GM21619 (cell line): Measurements from ENCODE around the gene NXN.
"Not testable (repeated sequence)": the region's sequence is repeated elsewhere in the genome, so short reads cannot be mapped to it uniquely, and the experiment has no call there.

ENCODE experiments used
- ATAC-seq: cut with Tn5 transposase; IDR thresholded peaks from one replicate; pipeline ENCODE4 v1.9.1; 2021; ENCODE audit not compliant: unreplicated experiment

The NXN gene

GRCh38 chr17:896953-897661 is 82.5 kb downstream of the NXN start:
- no peak for ATAC-seq

- ATAC-seq, result no peak
Observed at GRCh38 chr17:896454-896853, 83.1 kb downstream of the NXN start.

- no peak for ATAC-seq
Observed at GRCh38 chr17:892958-893357, 86.6 kb downstream of the NXN start.

GRCh38 chr17:888998-889441 is 90.6 kb downstream of the NXN start:
- no peak for ATAC-seq

DNA sequence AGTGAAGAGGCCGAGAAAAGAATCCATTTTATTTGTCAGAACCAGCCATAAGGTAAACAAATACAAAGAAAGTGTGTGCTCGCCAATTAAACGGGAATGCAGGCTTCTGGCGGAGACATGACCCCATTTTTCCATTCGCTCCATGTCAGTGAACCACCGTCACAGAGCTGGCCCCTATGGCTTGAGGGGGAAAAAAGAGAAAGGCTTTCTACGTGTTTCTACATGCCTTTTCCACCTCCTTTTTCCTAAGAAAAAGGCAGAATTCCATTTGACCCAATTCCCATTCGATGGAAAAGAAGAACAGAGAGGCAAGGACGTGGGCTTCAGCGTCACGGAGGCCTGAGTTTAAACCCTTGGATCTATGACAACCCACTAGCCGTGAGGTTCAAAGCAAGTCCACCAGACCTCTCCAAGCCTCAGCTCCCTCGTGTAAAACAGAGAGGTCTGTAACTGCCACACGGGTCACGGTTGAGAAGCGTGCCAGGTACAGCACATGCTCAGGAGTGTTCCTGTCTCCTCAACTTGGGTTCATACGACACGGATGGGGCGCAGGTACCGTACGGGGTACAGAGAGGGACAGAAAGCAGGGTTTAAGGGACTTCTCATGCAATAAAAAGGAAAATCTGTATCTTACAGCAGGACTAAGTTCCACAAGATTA is 91.9 kb downstream of the NXN start:
- no peak for ATAC-seq

DNA sequence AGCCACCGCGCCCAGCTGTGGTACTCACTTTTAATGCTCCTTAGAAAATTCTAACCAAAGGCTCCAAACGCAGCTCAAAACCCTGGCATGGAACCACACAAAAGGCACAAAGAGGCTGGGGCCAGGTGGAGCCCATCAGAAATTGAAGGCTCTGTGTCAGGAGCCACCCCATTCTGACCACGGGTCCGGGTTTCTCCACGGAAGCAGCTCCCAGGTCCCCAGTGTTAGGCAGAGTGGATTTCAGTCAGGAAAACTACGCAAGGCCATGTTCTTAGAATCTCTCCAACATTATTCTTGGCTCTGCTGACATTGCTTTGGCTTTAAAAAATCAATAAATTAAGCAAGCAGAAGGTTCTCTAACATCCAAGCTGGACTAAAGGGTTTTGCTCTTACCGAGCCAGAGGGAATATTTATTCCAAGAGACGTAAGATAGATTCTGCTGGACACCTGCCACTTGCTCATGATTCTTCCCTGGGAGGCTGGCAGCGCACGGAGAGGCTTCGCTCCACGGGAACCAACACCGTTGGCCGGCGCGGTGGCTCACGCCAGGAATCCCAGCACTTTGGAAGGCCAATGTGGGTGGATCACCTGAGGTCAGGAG is 93.5 kb downstream of the NXN start:
- no peak for ATAC-seq

DNA sequence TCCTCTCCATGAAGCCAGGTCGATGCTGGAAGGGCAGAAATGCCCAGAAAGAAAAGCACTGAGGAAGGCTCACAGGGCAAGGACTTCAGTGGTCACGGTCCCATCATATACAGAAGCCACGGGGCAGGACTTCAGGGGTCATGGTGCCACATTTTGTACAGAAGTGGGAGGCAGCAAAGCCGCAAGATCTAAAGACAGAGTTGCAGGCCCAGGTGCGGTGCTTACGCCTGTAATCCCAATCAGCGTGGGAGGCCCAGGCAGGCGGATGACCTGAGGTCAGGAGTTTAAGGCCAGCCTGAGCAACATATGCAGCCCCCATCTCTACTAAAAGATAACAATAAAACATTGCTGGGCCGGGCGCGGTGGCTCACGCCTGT is 96.0 kb downstream of the NXN start:
- ATAC-seq, result no peak

GRCh38 chr17:882827-883585 is 96.6 kb downstream of the NXN start:
- ATAC-seq, result no peak

GRCh38 chr17:881778-882177 is 97.8 kb downstream of the NXN start:
- ATAC-seq, result no peak

DNA sequence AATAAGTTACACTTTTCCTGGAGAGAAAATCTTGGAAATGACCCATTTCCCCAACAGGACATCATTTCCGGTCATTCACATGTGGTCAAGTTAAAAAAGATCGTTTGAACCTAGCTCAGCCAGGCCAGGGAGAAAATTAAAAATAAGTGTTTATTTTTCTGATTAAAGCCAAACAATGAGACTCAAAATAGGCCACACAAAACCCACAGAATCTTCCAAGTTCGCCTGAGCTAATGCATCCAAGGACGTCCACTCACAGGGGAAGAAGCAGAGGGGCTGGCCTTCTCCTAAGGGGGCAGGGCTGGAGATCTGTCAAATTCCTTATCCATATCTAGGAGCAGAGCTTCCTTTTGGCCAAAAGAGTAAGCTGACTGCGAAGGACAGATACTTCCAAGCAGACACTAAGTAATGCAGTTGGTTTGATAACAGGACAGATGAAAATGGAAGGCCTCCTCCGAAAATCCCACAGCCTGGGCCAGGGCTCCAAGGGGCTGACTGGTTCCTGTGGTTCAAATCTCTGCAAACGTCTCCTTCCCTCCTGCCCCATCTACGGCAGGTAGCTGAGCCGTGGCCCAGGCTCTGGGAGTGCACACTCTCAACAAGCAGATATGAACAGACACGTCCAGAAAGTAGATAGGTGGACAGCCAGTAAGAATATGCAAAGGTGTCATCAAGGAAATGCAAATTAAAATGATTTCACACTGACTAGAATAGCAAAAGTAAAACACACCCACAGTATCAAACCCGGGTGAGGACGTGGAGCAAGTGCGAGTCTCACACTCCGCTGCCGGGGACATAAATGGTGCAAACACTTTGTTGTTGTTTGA is 98.9 kb downstream of the NXN start:
- no peak for ATAC-seq

DNA sequence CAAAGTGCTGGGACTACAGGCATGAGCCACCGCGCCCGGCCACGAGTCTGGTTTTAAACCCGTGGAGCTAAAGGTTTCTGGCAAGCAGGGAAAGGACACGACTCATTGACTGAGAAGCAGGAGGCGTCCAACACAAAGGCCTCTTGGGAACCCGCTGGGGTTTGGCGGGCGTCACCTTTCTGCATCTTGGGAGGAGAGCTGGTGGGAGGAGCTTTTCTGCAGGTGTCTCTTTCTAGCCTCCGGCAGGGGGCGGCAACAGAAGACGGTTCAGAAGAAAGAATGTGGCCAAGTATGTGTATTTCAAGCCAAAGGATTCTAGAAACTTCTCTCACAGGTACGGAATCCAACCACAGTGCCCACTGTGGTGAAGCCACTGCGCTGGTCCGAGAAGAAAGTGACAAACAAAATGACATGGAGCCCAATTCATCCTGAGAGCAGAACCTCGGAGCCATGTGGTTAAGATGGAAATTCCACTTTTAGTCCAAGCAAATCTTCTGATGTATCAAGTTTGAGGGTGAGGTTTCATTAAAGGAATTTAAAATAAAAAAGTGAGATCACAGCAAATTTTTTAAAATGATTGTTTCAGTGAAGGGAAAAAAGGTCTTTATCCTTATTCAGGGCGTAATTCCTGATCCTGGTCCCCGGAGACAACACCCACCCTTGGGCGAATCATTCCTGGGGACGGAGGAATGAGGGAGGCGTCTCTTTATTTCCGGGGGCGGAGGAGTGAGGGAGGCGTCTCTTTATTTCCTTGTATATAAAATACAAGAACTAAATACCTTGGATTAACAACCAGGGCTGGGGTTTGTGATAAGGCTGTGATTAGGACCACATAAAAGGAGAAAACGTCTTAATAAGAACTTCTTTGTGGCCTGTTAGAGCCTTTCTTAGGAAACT is 99.8 kb downstream of the NXN start:
- ATAC-seq, result no peak

DNA sequence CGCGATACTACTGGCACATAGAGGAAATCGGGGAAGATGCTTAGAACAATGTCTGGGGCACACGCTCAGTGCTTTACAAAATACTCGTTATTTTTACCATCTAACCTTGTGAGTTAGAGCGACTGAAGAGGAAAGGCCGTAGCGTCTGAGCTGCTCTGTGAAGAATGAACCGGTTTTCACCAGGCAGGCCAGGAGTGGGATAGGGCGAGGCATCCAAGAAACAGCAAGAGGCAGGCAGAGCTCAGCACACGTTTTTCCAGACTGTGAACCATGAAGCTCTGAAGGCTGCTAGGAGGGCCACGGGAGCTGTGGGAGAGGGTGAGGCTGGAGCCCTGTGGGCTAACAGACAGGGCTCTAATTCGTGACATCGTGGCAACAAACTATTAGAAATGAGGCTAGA is 101.9 kb downstream of the NXN start:
- no peak for ATAC-seq

- no peak for ATAC-seq
Observed at GRCh38 chr17:876272-876671, 103.3 kb downstream of the NXN start.

GRCh38 chr17:874590-874989 is 105.0 kb downstream of the NXN start:
- not testable (repeated sequence) for ATAC-seq

- no peak for ATAC-seq
Observed at GRCh38 chr17:872855-873254, 106.7 kb downstream of the NXN start.

DNA sequence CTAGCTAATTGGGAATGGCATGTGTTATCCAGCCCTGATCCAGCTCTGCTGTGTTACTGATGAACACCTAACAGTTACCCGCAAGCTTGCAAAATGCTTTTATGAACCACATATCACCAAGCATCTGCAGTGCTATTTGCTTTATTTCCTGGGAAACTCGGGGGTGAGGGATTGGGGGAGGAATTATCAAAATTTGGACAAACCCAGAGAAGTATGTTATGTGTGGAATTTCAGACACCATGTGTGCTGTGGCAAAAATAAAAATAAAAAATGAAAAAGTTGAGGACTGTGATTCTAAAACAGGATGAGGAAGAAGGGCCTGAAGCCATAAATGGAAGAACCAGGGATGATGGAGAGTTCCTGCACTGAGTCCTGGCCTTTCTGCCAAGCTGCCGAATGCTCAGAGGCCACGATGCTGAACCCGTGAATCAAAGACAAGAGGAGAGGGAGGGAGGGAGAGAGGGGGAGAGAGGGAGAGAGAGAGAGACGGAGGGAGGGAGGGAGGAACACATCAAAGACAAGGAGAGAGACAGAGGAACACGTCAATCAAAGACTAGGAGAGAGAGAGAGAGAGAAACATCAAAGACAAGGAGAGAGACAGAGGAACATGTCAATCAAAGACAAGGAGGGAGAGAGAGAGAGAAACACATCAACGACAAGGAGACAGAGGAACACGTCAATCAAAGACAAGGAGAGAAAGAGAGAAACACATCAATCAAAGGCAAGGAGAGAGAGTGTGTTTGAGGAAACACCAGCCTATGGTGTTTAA is 107.6 kb downstream of the NXN start:
- no peak for ATAC-seq

GRCh38 chr17:869567-870525 is 109.7 kb downstream of the NXN start:
- ATAC-seq, result no peak

DNA sequence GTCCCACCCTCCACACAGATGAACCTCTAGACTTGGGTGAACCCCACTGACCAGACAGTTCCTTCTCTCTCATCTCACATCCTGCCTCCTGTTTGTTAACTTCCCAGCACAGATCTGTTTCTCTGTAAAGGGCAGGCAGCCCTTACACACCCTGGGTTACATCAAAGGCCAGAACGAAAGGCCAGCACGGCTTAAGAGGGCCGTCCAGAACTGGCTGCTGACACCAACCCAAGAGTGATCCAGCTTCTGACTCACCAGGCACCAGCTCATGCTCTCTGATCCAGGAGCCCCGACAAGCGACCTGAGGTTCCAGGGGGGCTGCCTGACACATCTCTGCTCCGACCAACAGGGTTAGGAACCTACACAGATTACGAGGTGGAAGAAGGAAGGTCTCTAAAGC is 110.5 kb downstream of the NXN start:
- no peak for ATAC-seq
